IMR-90 (cell line): ENCODE data around the gene ALK.

Experiments used
- CEBPB ChIP-seq: IDR thresholded peaks from 2 replicates; pipeline ENCODE4 v1.6.1; 2012; ENCODE audit warnings: low read depth, low read length, improper control_type of control experiment
- FOS ChIP-seq: fragments of 150-350 bp; IDR thresholded peaks from 2 replicates; pipeline ENCODE4 v1.6.1; 2016; ENCODE audit warnings: low read depth, low read length
- MAZ ChIP-seq: IDR thresholded peaks from 2 replicates; pipeline ENCODE4 v1.6.1; 2012; ENCODE audit warnings: low read depth, mild to moderate bottlenecking, low read length, improper control_type of control experiment, moderate library complexity, borderline replicate concordance
- RAD21 ChIP-seq: IDR thresholded peaks from 2 replicates; pipeline ENCODE4 v1.6.1; 2012; ENCODE audit warnings: low read length, improper control_type of control experiment
- RCOR1 ChIP-seq: IDR thresholded peaks from 2 replicates; pipeline ENCODE4 v1.6.1; 2012; ENCODE audit warnings: mild to moderate bottlenecking, low read length, improper control_type of control experiment; ENCODE audit not compliant: insufficient replicate concordance
- TF ChIP-seq, protein P1 (sequence below): conservative IDR thresholded peaks from 2 replicates; pipeline ENCODE4 v1.5.1; 2012; ENCODE audit warnings: mild to moderate bottlenecking, low read depth, low read length, improper control_type of control experiment
- TF ChIP-seq, protein P2 (sequence below): fragments of 150-350 bp; IDR thresholded peaks from 2 replicates; pipeline ENCODE4 v1.6.1; 2017; ENCODE audit warnings: mild to moderate bottlenecking, antibody characterized with exemption, low read length, low read depth

DNA sequence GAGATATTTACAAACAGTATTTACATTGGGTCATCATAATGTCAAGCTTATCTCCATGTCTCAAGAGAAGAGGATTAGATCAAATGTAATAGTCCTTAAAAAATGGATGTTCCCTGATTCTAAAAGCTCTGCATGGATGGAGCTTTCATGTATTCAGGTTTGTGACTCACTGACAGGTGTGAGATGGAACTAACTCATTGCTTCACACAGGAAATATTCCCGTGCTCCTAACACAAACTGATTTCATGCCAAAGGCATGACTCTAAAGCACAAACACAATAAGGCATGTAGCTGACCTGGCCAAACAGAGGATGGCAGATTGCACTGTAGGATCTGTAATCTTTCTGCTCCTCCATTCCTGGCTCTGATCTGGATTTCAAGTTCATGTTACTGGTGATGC lies 110.0 kb downstream of the ALK start:
- TF ChIP-seq, protein P1, sequence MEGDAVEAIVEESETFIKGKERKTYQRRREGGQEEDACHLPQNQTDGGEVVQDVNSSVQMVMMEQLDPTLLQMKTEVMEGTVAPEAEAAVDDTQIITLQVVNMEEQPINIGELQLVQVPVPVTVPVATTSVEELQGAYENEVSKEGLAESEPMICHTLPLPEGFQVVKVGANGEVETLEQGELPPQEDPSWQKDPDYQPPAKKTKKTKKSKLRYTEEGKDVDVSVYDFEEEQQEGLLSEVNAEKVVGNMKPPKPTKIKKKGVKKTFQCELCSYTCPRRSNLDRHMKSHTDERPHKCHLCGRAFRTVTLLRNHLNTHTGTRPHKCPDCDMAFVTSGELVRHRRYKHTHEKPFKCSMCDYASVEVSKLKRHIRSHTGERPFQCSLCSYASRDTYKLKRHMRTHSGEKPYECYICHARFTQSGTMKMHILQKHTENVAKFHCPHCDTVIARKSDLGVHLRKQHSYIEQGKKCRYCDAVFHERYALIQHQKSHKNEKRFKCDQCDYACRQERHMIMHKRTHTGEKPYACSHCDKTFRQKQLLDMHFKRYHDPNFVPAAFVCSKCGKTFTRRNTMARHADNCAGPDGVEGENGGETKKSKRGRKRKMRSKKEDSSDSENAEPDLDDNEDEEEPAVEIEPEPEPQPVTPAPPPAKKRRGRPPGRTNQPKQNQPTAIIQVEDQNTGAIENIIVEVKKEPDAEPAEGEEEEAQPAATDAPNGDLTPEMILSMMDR, result no peak
- TF ChIP-seq RCOR1, result no peak
- no peak for TF ChIP-seq MAZ
- TF ChIP-seq FOS, result no peak
- TF ChIP-seq, protein P2, sequence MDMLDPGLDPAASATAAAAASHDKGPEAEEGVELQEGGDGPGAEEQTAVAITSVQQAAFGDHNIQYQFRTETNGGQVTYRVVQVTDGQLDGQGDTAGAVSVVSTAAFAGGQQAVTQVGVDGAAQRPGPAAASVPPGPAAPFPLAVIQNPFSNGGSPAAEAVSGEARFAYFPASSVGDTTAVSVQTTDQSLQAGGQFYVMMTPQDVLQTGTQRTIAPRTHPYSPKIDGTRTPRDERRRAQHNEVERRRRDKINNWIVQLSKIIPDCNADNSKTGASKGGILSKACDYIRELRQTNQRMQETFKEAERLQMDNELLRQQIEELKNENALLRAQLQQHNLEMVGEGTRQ, result no peak
- TF ChIP-seq CEBPB, result no peak
- TF ChIP-seq RAD21, result no peak
